Colonic mucosa (tissue), 4 donors: ENCODE results near the gene CAMK4. TPM values are rescaled to one million over a fixed set of nuclear protein-coding genes. Genes with fewer than 3 reads are reported as not detected.
"Not testable (repeated sequence)": the region's sequence is repeated elsewhere in the genome, so short reads cannot be mapped to it uniquely, and the experiment has no call there.

ENCODE experiments used
- DNase-seq: peaks from one replicate; pipeline ENCODE4 v3.0.0-alpha.2; 2020
- H3K27ac ChIP-seq: fragments of 200-600 bp; one replicate; pipeline ENCODE4 v1.8.0; 2021
- H3K27me3 ChIP-seq: fragments of 200-600 bp; one replicate; pipeline ENCODE4 v1.8.0; 2021
- H3K36me3 ChIP-seq: fragments of 200-600 bp; one replicate; pipeline ENCODE4 v1.8.0; 2021
- H3K4me1 ChIP-seq: fragments of 200-600 bp; one replicate; pipeline ENCODE4 v1.8.0; 2021; ENCODE audit warnings: mild to moderate bottlenecking
- H3K4me3 ChIP-seq: fragments of 200-600 bp; one replicate; pipeline ENCODE4 v1.8.0; 2021
- H3K9ac ChIP-seq, 2 donors: one replicate each; pipeline ENCODE4 v1.7.0; 2013; ENCODE audit warnings: control low read depth in 2 of 2, low read depth in 2 of 2, low read length in 2 of 2
- H3K9me3 ChIP-seq: fragments of 200-600 bp; one replicate; pipeline ENCODE4 v1.8.0; 2021
- intact Hi-C: fragments of 100-400 bp; cut with DNase I; formaldehyde crosslinking; loops from one replicate; pipeline ENCODE4 v1.14.1; 2022
- total RNA-seq, 2 donors: library from RNA; stranded (reverse); fragmentation: NEBNext Ultra II Directional in 1 of 2; extraction: Animal tissue kit (Norgen Biotek cat#: 25700) in 1 of 2; gene quantifications; one replicate each; pipeline ENCODE4 v1.2.1, GENCODE V29; 2021
- TF ChIP-seq, protein P1 (sequence below): fragments of 200-600 bp; IDR thresholded peaks from one replicate; pipeline ENCODE4 v1.8.0; 2022; ENCODE audit warnings: antibody characterized with exemption, mild to moderate bottlenecking
- donor health status: healthy.
- donor health status: DM: no; HTN: no; CAD: no.
- donor health status: DM: no; HTN: no; CAD: no.

The CAMK4 gene
- total RNA-seq, 2 donors from 2014 or later: 2.4 to 2.9 TPM

GRCh38 chr5:111347021-111347420, 122.8 kb downstream of the CAMK4 start:
- intact Hi-C loops: no loop called here
- no peak overlapping the region for H3K27ac ChIP-seq
- no peaks in the 10 kb centered on the region for H3K9me3 ChIP-seq
- no peak overlapping the region for H3K9ac ChIP-seq
- no peaks in the 10 kb centered on the region for H3K36me3 ChIP-seq
- no peak overlapping the region for H3K4me3 ChIP-seq
- TF ChIP-seq, protein P1, sequence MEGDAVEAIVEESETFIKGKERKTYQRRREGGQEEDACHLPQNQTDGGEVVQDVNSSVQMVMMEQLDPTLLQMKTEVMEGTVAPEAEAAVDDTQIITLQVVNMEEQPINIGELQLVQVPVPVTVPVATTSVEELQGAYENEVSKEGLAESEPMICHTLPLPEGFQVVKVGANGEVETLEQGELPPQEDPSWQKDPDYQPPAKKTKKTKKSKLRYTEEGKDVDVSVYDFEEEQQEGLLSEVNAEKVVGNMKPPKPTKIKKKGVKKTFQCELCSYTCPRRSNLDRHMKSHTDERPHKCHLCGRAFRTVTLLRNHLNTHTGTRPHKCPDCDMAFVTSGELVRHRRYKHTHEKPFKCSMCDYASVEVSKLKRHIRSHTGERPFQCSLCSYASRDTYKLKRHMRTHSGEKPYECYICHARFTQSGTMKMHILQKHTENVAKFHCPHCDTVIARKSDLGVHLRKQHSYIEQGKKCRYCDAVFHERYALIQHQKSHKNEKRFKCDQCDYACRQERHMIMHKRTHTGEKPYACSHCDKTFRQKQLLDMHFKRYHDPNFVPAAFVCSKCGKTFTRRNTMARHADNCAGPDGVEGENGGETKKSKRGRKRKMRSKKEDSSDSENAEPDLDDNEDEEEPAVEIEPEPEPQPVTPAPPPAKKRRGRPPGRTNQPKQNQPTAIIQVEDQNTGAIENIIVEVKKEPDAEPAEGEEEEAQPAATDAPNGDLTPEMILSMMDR: no peak
- no peaks in the 10 kb centered on the region for H3K4me1 ChIP-seq
- DNase-seq: no peak
- H3K27me3 ChIP-seq: no peaks in the 10 kb centered on the region

GRCh38 chr5:111348661-111349329, 124.6 kb downstream of the CAMK4 start:
- Histone ChIP-seq H3K36me3 (no peaks in the 10 kb centered on the region), H3K4me1 (no peaks in the 10 kb centered on the region)

GRCh38 chr5:111349429-111349828, 125.2 kb downstream of the CAMK4 start:
- no peaks in the 10 kb centered on the region for H3K36me3 ChIP-seq
- H3K4me3 ChIP-seq: no peak overlapping the region
- no peak overlapping the region for H3K27ac ChIP-seq
- intact Hi-C loops: no loop called here
- no peaks in the 10 kb centered on the region for H3K9me3 ChIP-seq
- H3K9ac ChIP-seq: no peak overlapping the region
- TF ChIP-seq, protein P1: no peak
- no peaks in the 10 kb centered on the region for H3K4me1 ChIP-seq
- H3K27me3 ChIP-seq: no peaks in the 10 kb centered on the region
- DNase-seq: no peak

More at GRCh38 chr5:111348661-111349329, 124.6 kb downstream of the CAMK4 start:
- Histone ChIP-seq H3K27me3 (no peaks in the 10 kb centered on the region), H3K9ac (no peak overlapping the region), H3K27ac (no peak overlapping the region), H3K4me3 (no peak overlapping the region), H3K9me3 (no peaks in the 10 kb centered on the region)
- no peak for DNase-seq
- TF ChIP-seq, protein P1: no peak
- intact Hi-C loops: no loop called here

- DNase-seq: no peak
- Histone ChIP-seq H3K27ac (no peak overlapping the region), H3K9ac (no peak overlapping the region), H3K36me3 (no peaks in the 10 kb centered on the region), H3K4me3 (no peak overlapping the region), H3K9me3 (no peaks in the 10 kb centered on the region), H3K27me3 (no peaks in the 10 kb centered on the region), H3K4me1 (no peaks in the 10 kb centered on the region)
- TF ChIP-seq, protein P1: no peak
- intact Hi-C loops: no loop called here
These were observed 128.9 kb downstream of the CAMK4 start for GRCh38 chr5:111353035-111353434.

DNA sequence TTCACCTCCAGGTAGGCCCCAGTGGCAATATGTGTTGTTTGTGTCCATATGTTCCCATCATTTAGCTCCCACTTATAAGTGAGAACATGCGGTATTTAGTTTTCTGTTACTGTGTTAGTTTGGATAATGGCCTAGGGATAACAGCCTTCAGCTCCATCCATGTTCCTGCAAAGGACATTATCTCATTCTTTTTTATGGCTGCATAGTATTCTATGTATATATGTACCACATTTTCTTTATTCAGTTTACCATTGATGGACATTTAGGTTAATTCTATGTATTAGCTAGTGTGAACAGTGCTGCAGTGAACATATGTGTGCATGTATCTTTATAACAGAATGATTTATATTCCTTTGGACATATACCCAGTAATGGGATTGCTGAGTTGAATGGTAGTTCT, 134.5 kb downstream of the CAMK4 start:
- H3K36me3 ChIP-seq, intact Hi-C loops, DNase-seq: not testable (repeated sequence)

DNA sequence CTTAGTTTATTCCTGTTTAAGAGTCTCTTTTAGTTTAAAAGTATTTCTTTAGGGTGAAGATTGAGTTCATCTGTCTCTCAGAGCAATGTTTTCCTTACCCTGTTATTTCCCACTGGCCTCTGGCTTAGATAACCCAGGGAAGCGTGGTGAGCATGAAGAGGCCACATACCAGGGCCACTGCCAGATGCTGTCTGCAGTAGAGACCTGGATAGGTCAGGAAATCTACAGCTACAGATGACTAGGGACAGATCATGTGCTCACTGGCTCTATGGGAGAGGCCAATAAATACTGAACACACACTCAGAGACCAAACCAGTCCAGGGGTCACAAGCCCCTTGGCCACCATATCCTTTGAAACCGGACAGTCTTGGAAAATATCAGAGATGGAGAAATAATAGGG, 136.0 kb downstream of the CAMK4 start:
- H3K9ac ChIP-seq: no peak overlapping the region
- no peaks in the 10 kb centered on the region for H3K4me1 ChIP-seq
- no peak for DNase-seq
- H3K36me3 ChIP-seq: no peaks in the 10 kb centered on the region
- TF ChIP-seq, protein P1: no peak
- intact Hi-C loops: no loop called here
- no peak overlapping the region for H3K4me3 ChIP-seq
- H3K27ac ChIP-seq: no peak overlapping the region
- H3K27me3 ChIP-seq: no peaks in the 10 kb centered on the region
- H3K9me3 ChIP-seq: no peaks in the 10 kb centered on the region

More for the DNA sequence above, 134.5 kb downstream of the CAMK4 start:
- not testable (repeated sequence) for H3K27me3 ChIP-seq, H3K9me3 ChIP-seq, H3K9ac ChIP-seq, H3K4me3 ChIP-seq, H3K4me1 ChIP-seq, H3K27ac ChIP-seq
